Stimulated activated CD4-positive, alpha-beta T cell treated with anti-CD3 and anti-CD28 coated beads, Interleukin-12 subunit alpha, Interleukin-12 subunit beta, amount 100 ng/mL, for 48 hours (primary cell): Measurements from ENCODE around the gene CLCN3.
"Not testable (repeated sequence)": the region's sequence is repeated elsewhere in the genome, so short reads cannot be mapped to it uniquely, and the experiment has no call there.

Source experiments
- DNase-seq, 3 donors: peaks; one replicate each; pipeline ENCODE4 v3.0.0-alpha.2; 2020; ENCODE audit warnings: low read depth in 2 of 3, low spot score in 1 of 3

CLCN3 gene

GRCh38 chr4:169690787-169691186 is 70.4 kb downstream of the CLCN3 start:
- DNase-seq, result no peak

DNA sequence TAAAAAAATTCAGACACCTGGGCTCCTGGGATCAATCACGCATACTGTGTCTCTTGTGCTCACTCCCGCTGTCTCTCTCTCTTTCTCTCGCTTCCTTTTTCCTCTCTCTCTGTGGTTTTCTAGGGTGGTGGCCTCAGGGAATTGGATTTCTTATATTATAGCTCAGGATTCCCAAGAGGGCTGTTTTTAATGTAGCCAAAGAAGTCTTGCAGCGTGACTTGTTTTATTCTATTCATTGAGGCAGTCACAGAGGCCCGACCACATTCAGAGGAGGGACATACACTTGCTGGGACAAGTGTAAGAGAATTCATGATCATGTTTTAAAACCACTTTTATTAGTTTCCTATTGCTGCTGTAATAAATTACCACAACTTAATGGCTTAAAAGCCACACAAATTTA is 78.0 kb downstream of the CLCN3 start:
- no peak for DNase-seq

GRCh38 chr4:169707958-169708643 is 87.7 kb downstream of the CLCN3 start:
- DNase-seq, result no peak

DNA sequence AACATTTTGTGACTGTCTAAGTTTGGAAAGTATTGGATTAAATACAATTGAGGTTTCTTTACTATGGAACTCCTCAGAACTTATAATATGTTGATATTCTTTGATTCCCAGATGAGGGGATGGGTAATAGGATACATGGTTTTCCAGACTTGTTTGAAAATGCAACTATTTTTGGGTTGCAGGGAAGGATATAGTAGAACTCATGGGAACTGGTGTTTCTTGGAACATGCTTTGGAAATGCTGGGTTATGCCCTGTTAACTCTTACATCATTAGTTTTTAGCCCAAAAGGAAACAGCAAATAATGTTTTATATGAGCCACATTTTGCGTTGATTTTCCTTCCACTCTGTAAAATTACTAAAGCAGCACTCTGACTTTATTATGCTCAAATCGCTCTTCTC is 95.4 kb downstream of the CLCN3 start:
- no peak for DNase-seq

DNA sequence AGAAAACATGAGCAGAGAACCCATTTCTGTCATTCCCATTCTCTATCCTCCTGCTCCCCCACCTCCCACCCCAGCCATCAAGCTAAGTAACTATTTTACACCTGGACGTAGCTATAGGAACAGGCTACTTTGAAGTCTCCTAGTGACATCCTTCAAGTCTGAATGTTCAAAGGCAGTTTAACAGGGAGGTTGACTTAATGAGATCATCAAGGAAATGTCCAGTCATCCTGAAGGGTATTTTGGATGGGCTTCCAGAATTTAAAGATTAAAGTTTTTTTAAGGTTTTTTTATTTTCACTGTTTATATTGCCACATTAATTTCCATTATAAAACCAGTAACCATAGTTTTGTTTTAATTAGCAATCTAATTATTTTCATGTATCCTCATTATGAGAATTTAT is 96.3 kb downstream of the CLCN3 start:
- DNase-seq, result no peak

GRCh38 chr4:169720529-169720928 is 100.2 kb downstream of the CLCN3 start:
- DNase-seq, result no peak

- DNase-seq, result no peak
These were observed 103.0 kb downstream of the CLCN3 start for GRCh38 chr4:169723207-169723965.

- no peak for DNase-seq
These were observed 103.9 kb downstream of the CLCN3 start for GRCh38 chr4:169724260-169724659.

- no peak for DNase-seq
These were observed 107.2 kb downstream of the CLCN3 start for GRCh38 chr4:169727616-169728015.

DNA sequence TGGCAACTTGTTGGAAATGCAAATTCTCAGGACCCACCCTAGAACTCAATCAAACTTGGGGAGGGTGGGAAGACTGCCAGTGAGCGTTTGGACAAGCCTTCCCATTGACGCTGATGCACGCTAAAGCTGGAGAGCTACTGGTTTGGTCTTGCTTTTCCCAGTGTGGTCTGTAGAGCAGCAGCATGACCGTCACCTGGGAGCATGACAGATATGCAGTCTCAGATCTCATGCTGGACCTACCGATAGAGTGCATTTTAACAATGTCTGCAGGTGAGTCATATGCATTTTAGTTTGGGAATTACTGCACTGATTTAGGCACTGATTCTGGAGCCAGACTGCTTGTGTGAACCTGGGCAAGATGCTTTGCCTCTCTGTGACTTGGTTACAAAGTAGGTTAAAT is 110.2 kb downstream of the CLCN3 start:
- no peak for DNase-seq

- not testable (repeated sequence) for DNase-seq
These were observed 118.2 kb downstream of the CLCN3 start for GRCh38 chr4:169738604-169739003.

DNA sequence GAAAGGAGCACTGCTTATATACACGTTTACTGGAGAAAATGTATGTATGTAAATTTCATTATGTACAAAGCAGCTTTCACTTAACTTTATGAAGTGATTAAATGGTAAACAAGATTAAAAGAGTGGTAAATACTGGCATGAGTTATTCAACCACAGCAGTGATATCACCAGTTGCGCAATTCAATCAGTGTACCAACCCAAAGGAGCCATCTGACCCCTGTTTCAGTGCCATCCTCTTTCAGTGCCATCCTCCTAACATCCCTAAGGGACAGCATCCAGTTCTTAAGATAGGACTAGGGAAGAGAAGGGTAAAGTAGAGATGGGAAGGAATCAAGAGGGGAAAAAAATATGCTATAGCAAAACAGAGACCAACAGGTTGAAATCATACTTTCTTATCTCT is 121.2 kb downstream of the CLCN3 start:
- DNase-seq, result no peak

GRCh38 chr4:169744601-169745000 is 124.2 kb downstream of the CLCN3 start:
- DNase-seq, result no peak

- no peak for DNase-seq
These were observed 124.9 kb downstream of the CLCN3 start for GRCh38 chr4:169745291-169745690.

- DNase-seq, result no peak
These were observed 136.7 kb downstream of the CLCN3 start for GRCh38 chr4:169756971-169757574.

DNA sequence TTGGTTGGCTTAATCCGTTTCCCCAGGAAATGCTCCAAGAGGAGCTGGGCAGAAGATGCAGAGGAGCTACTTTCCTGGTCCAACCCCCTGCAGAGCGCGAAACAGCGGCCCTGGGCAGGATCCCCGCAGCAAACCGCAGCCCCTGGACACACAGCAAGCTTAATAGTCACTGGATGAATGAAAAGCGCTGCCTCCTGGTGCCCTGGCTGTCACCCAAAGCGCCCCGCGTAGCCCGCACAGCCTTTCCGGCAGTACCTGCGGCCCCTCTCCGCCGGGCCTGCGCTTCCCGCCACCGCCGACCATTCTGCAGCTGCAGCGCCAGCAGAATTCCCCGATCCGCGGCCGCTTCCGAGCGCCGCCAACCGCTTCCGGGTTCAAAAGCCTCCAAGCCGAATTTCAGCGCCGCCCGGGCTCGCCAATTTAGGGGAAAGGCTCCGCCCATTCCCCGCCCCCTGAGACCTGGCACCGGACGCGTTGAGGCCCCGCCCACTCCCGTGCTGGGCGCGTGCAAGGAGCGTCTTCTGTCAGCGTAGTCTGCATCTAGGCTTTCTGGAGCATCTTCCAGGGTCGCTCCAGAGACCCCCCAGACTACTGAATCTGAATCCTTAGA is 137.3 kb downstream of the CLCN3 start, which contains the start of gene HPF1:
Gene HPF1 (minus strand): TSS at position 370 of the 610 bp plus-strand sequence. CDS start 67 bp downstream, at position 303.
- peak; percentile 89 to 94 (median 94) for DNase-seq

DNA sequence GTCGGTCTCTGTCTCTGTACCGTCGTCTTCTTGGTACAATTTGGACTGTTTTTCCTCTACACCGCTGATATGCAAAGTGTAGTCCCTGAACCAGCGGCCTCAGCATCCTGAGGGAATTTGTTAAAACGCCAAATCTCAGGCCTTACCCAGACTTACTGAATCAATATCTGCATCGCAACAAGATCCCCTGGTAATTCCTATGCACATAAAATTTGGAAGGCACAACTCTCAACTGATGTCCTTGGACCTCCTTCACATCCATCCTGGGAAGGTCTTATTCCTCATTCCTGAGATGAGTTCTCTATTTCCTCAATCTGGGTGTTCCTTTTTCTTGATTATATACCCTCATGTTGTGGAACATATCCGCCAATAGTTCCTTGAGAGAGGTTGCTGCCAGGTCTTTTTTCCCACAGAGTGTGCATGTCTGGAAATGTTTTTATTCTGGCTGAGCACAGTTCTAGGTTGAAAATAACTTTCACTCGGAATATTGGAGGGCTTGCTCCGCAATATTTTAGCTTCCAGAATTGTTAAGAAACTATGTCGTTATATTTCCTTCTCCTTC is 138.1 kb downstream of the CLCN3 start:
- DNase-seq, result no peak

DNA sequence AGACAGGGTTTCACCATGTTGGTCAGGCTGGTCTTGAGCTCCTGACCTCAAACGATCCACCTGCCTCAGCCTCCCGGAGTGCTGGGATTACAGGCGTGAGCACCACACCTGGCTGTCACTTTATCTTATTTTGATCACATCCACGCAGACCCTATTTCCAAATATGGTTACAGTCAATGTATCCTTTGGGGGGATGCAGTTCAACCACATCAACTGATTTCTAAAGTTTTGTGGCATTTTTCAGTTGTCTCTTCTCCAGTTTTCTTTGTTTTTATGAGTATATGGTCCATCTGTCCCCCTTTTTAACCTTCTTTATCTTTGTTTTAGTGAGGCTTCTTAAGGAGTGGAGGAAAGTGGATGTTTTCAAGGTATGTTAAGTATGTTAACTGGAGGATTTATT is 141.5 kb downstream of the CLCN3 start:
- no peak for DNase-seq

DNA sequence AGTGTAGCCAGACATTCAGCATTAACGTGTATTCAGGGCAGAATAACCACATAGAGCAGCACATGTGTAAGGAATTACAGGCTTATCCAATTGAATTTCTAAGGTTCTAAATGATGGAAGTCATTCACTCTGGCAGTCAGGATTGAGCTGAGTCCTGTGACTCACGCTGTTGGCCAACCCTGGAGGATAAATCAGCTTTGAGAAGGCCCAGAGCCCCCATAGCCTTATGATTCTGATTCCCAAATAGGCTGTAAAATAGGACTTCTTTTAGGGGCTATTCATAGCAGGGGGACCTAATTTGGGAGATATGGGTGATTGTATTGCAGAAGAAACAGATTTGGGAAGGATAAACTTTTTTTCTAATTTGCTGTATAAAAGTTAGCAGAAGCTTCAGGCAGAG is 145.5 kb downstream of the CLCN3 start:
- no peak for DNase-seq

DNA sequence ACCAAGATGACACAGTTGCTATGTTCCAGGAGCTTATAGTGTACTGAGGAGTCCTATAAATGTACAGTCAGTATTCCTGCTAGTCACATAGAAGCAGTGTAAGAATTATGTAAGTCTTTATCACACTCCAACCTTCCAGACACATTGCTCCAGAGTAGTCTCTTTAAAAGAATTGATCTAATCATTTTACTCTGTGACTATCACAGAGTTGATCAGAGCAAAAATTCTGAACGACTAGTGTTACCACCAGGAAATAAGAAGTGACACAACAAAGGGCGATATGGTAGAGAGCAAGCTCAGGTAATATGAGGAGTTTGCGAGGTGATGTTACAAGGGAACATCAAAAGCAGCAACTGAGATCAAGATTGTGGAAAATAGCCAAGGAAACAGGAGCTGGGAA is 146.4 kb downstream of the CLCN3 start:
- no peak for DNase-seq

DNA sequence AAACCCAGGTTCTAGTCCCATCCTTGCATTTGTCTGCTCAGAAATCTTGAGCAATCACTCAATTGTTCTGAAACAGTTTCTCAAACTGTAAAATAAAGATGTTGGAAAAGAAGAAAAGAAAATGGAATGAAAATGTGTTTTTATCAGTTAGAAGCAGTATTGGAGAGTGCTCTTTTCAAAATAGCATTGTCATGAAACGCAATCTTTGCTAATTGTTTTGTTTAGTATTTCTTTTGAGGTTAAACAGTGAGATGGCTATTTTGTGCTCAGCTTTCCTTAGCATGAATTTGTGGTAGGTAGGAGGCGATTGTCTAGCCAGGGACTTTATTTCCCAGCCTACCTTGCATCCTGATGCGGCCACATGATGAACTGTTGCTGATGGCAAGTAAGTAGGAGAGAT is 148.0 kb downstream of the CLCN3 start:
- no peak for DNase-seq
